GM23338 (cell line): ENCODE measurements around the gene PPP1R9A. TPM values are rescaled to one million over a fixed set of nuclear protein-coding genes. Genes with fewer than 3 reads are reported as not detected.

Experiments
- ATAC-seq: fragments of 200-7000 bp; cut with Tn5 transposase; 3 replicates; pipeline ENCODE4 v1.9.1; 2020
- DNase-seq: peaks from one replicate; pipeline ENCODE4 v3.0.0-alpha.2; 2015; ENCODE audit warnings: low spot score
- H2AFZ ChIP-seq: fragments of 200-600 bp; sonication (generic); 2 replicates; pipeline ENCODE4 v1.8.0; 2016; ENCODE audit warnings: antibody characterized with exemption, mild to moderate bottlenecking, moderate library complexity
- H3F3A ChIP-seq: fragments of 200-600 bp; sonication (generic); replicated peaks from 2 replicates; pipeline ENCODE4 v1.8.0; 2017; ENCODE audit warnings: antibody characterized with exemption, mixed run types, low read depth
- H3K27ac ChIP-seq: fragments of 200-600 bp; sonication (generic); 2 replicates; pipeline ENCODE4 v1.6.1; 2016; ENCODE audit warnings: low read depth
- H3K27me3 ChIP-seq: fragments of 200-600 bp; sonication (generic); 2 replicates; pipeline ENCODE4 v1.8.0; 2016; ENCODE audit warnings: mild to moderate bottlenecking, mixed run types, moderate library complexity; ENCODE audit not compliant: insufficient read depth
- H3K36me3 ChIP-seq: fragments of 200-600 bp; sonication (generic); 2 replicates; pipeline ENCODE4 v1.8.0; 2016; ENCODE audit warnings: mild to moderate bottlenecking; ENCODE audit not compliant: insufficient read depth
- H3K4me1 ChIP-seq: fragments of 200-600 bp; sonication (generic); 2 replicates; pipeline ENCODE4 v1.8.0; 2016; ENCODE audit warnings: mild to moderate bottlenecking, moderate library complexity; ENCODE audit not compliant: insufficient read depth
- H3K4me2 ChIP-seq: fragments of 200-600 bp; sonication (generic); 2 replicates; pipeline ENCODE4 v1.7.1; 2017; ENCODE audit warnings: mixed run types
- H3K4me3 ChIP-seq: fragments of 200-600 bp; sonication (generic); 2 replicates; pipeline ENCODE4 v1.6.1; 2016; ENCODE audit warnings: mixed run types
- H3K79me2 ChIP-seq: fragments of 200-600 bp; sonication (generic); replicated peaks from 2 replicates; pipeline ENCODE4 v1.8.0; 2017; ENCODE audit warnings: mild to moderate bottlenecking; ENCODE audit not compliant: insufficient read depth
- H3K9me2 ChIP-seq: fragments of 200-600 bp; sonication (generic); 2 replicates; pipeline ENCODE4 v1.8.0; 2017; ENCODE audit not compliant: insufficient read depth
- H4K20me1 ChIP-seq: fragments of 200-600 bp; sonication (generic); replicated peaks from 2 replicates; pipeline ENCODE4 v1.8.0; 2017; ENCODE audit warnings: mild to moderate bottlenecking; ENCODE audit not compliant: insufficient read depth
- H3K27ac Mint-ChIP-seq: 2 replicates; pipeline ENCODE4 v1.8.0; 2020; ENCODE audit warnings: inconsistent platforms, mild to moderate bottlenecking, moderate library complexity, mixed read lengths
- H3K27me3 Mint-ChIP-seq: 3 replicates; pipeline ENCODE4 v1.8.0; 2022; ENCODE audit warnings: low read depth, mild to moderate bottlenecking, moderate library complexity, mixed read lengths, inconsistent platforms; ENCODE audit not compliant: insufficient read depth, poor library complexity
- H3K36me3 Mint-ChIP-seq: 3 replicates; pipeline ENCODE4 v1.8.0; 2021; ENCODE audit warnings: low read depth, mild to moderate bottlenecking, inconsistent platforms, moderate library complexity, mixed read lengths
- H3K4me1 Mint-ChIP-seq: 3 replicates; pipeline ENCODE4 v1.8.0; 2020; ENCODE audit warnings: mild to moderate bottlenecking, inconsistent platforms, mixed read lengths
- H3K4me3 Mint-ChIP-seq: 3 replicates; pipeline ENCODE4 v1.8.0; 2021; ENCODE audit warnings: moderate library complexity, mild to moderate bottlenecking, inconsistent platforms, mixed read lengths
- H3K9me3 Mint-ChIP-seq: 3 replicates; pipeline ENCODE4 v1.8.0; 2020; ENCODE audit warnings: moderate library complexity, mild to moderate bottlenecking, inconsistent platforms, mixed read lengths
- CREB1 ChIP-seq: fragments of 250-450 bp; sonication (Bioruptor Pico); IDR thresholded peaks from 2 replicates; pipeline ENCODE4 v1.5.0; 2020; ENCODE audit warnings: low read depth, mild to moderate bottlenecking, moderate library complexity
- CTCF ChIP-seq, 2 experiments: fragments of 200-600 bp in 1 of 2; sonication (generic) in 1 of 2; conservative IDR thresholded peaks; 2 replicates each; pipeline versions ENCODE4 v1.5.1 to v1.6.1; 2016 to 2017; ENCODE audit warnings: antibody characterized with exemption in 2 of 2, low read depth in 2 of 2, mild to moderate bottlenecking in 2 of 2, moderate library complexity in 1 of 2
- EZH2 ChIP-seq: fragments of 200-600 bp; sonication (generic); IDR thresholded peaks from one replicate; pipeline ENCODE4 v1.8.0; 2017; ENCODE audit warnings: antibody characterized with exemption, mild to moderate bottlenecking, low read depth; ENCODE audit not compliant: unreplicated experiment
- EZH2phosphoT487 ChIP-seq: fragments of 200-600 bp; sonication (generic); IDR thresholded peaks from one replicate; pipeline ENCODE4 v1.8.1; 2018; ENCODE audit warnings: antibody characterized with exemption; ENCODE audit not compliant: unreplicated experiment
- NANOG ChIP-seq: IDR thresholded peaks from 2 replicates; pipeline ENCODE4 v1.6.1; 2016; ENCODE audit warnings: antibody characterized with exemption, borderline replicate concordance
- POLR2AphosphoS5 ChIP-seq: IDR thresholded peaks from 2 replicates; pipeline ENCODE4 v1.6.1; 2016; ENCODE audit warnings: antibody characterized with exemption, low read depth
- REST ChIP-seq: IDR thresholded peaks from one replicate; pipeline ENCODE4 v1.6.1; 2018; ENCODE audit warnings: antibody characterized with exemption; ENCODE audit not compliant: unreplicated experiment
- ZNF114 ChIP-seq: fragments of 250-450 bp; sonication (Bioruptor Pico); IDR thresholded peaks from 2 replicates; pipeline ENCODE4 v1.5.0; 2020; ENCODE audit warnings: mild to moderate bottlenecking, moderate library complexity
- ZNF331 ChIP-seq: fragments of 250-450 bp; sonication (Bioruptor Pico); IDR thresholded peaks from 2 replicates; pipeline ENCODE4 v1.5.0; 2020; ENCODE audit warnings: low read depth, mild to moderate bottlenecking, moderate library complexity
- ZNF462 ChIP-seq: fragments of 250-450 bp; sonication (Bioruptor Pico); IDR thresholded peaks from 2 replicates; pipeline ENCODE4 v1.5.0; 2020; ENCODE audit warnings: mild to moderate bottlenecking, moderate library complexity
- polyA plus RNA-seq: library from polyadenylated mRNA; unstranded; fragments of >200 nt; fragmentation: Nextera tagmentation; extraction: Ambion mirVana; gene quantifications from 2 replicates; pipeline ENCODE4 v1.2.1, GENCODE V29; 2016
- total RNA-seq: library from RNA; depleted of rRNA; stranded (reverse); fragments of >200 nt; shearing (Covaris generic); gene quantifications from 2 replicates; pipeline ENCODE4 v1.2.3, GENCODE V29; 2014

PPP1R9A gene
- total and polyA plus RNA-seq, 2 experiments from 2014 or later: 10.6 to 31.8 TPM

GRCh38 chr7:95200741-95201140 is 293.3 kb downstream of the PPP1R9A start (continued):
- TF ChIP-seq REST: no peak
- no peak for TF ChIP-seq EZH2
- no peak for TF ChIP-seq ZNF331 (CRISPR knock-in tag)
- TF ChIP-seq ZNF114 (CRISPR knock-in tag): no peak
- TF ChIP-seq EZH2phosphoT487: no peak

DNA sequence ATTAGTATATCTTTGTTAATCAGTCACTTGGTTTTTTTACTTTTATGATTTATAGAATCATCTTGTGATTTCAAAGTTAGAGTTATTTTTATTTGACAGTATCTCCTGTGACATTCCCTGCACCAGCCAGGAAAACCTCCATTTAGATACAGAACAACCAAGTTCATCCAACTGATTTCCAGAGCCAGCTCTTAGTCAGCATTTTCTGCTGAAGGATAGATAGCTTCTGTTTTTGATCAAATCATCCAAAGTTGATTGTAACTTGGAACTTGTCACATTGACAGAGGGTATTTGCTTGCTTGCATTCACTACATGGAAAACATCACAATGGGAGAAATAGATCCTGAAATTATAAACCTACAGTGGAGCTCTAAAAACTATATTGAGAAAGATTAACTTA is 294.3 kb downstream of the PPP1R9A start:
- H3K4me1 Mint-ChIP-seq: no peaks in the 10 kb centered on the region
- no peaks in the 10 kb centered on the region for H3F3A ChIP-seq
- H3K4me2 ChIP-seq: no peak overlapping the region
- no peak overlapping the region for H3K4me3 Mint-ChIP-seq
- H3K27ac ChIP-seq: no peak overlapping the region
- H3K36me3 Mint-ChIP-seq: no peaks in the 10 kb centered on the region
- peaks cover 1% of the 10 kb centered on the region for H3K27me3 Mint-ChIP-seq
- H4K20me1 ChIP-seq: no peaks in the 10 kb centered on the region
- H3K4me1 ChIP-seq: no peaks in the 10 kb centered on the region
- H3K9me3 Mint-ChIP-seq: no peaks in the 10 kb centered on the region
- DNase-seq: no peak
- H3K27ac Mint-ChIP-seq: no peak overlapping the region
- H3K27me3 ChIP-seq: no peaks in the 10 kb centered on the region
- no peaks in the 10 kb centered on the region for H3K36me3 ChIP-seq
- ATAC-seq: no peak
- H3K79me2 ChIP-seq: no peaks in the 10 kb centered on the region
- no peaks in the 10 kb centered on the region for H3K9me2 ChIP-seq
- H3K4me3 ChIP-seq: no peak overlapping the region
- H2AFZ ChIP-seq: no peak overlapping the region
- TF ChIP-seq ZNF462 (CRISPR knock-in tag) (no peak), CREB1 (CRISPR knock-in tag) (no peak), REST (no peak), CTCF (conservative IDR thresholded peaks at IDR 0.05; ENCODE audit: low read depth in 2 of 2) (no peak), EZH2 (no peak), ZNF114 (CRISPR knock-in tag) (no peak), EZH2phosphoT487 (no peak), POLR2AphosphoS5 (no peak), NANOG (no peak)
